Stimulated activated naive B cell treated with anti-CD40 and anti-IgM and Interleukin-4, amounts not matched to agents 10 μg/mL and 1 μg/mL and 100 μg/mL, for 72 hours (primary cell): ENCODE data around the gene INAFM2.
A peak's percentile ranks its signal among the peaks of the same experiment; 100 is the strongest.

Experiments
- ATAC-seq, 2 donors: fragments of 150-1000 bp; cut with Tn5 transposase; replicated peaks; 2 replicates each; pipeline ENCODE4 v1.10.0; 2021; ENCODE audit warnings: moderate library complexity in 1 of 2
- DNase-seq: peaks from one replicate; pipeline ENCODE4 v3.0.0; 2021
- H3K27ac Mint-ChIP-seq: one replicate; pipeline ENCODE4 v1.8.0; 2022; ENCODE audit warnings: mild to moderate bottlenecking, mixed read lengths
- H3K27me3 Mint-ChIP-seq, 2 donors: one replicate each; pipeline ENCODE4 v1.8.0; 2022; ENCODE audit warnings: mixed read lengths in 2 of 2
- H3K36me3 Mint-ChIP-seq, 2 donors: one replicate each; pipeline ENCODE4 v1.8.0; 2022; ENCODE audit warnings: mixed read lengths in 2 of 2, mild to moderate bottlenecking in 1 of 2
- H3K4me1 Mint-ChIP-seq, 2 donors: one replicate each; pipeline ENCODE4 v1.8.0; 2022; ENCODE audit warnings: mixed read lengths in 2 of 2, mild to moderate bottlenecking in 1 of 2
- H3K4me3 Mint-ChIP-seq, 2 donors: one replicate each; pipeline ENCODE4 v1.8.0; 2022; ENCODE audit warnings: mild to moderate bottlenecking in 2 of 2, mixed read lengths in 2 of 2, moderate library complexity in 1 of 2
- H3K9me3 Mint-ChIP-seq, 2 donors: one replicate each; pipeline ENCODE4 v1.8.0; 2022; ENCODE audit warnings: mixed read lengths in 2 of 2, mild to moderate bottlenecking in 1 of 2

Gene INAFM2

GRCh38 chr15:40293905-40294895 is 29.3 kb upstream of the INAFM2 start:
- no peak for DNase-seq
- ATAC-seq = no peak
- peaks cover 0 to 4% of the 10 kb centered on the region in 2 donors for H3K4me1 Mint-ChIP-seq
- no peaks in the 10 kb centered on the region for H3K27me3 Mint-ChIP-seq
- H3K27ac Mint-ChIP-seq = no peak overlapping the region
- peaks cover 29 to 58% of the 10 kb centered on the region in 2 donors for H3K36me3 Mint-ChIP-seq
- H3K9me3 Mint-ChIP-seq = no peaks in the 10 kb centered on the region
- H3K4me3 Mint-ChIP-seq = no peak overlapping the region

GRCh38 chr15:40295297-40295696 is 28.2 kb upstream of the INAFM2 start:
- DNase-seq = no peak
- Mint-ChIP-seq H3K27ac (no peak overlapping the region), H3K9me3 (peaks cover 0 to 2% of the 10 kb centered on the region in 2 donors), H3K27me3 (no peaks in the 10 kb centered on the region), H3K4me1 (peaks cover 0 to 4% of the 10 kb centered on the region in 2 donors), H3K36me3 (peaks cover 34 to 61% of the 10 kb centered on the region in 2 donors), H3K4me3 (no peak overlapping the region)
- ATAC-seq = no peak

- H3K27me3 Mint-ChIP-seq = no peaks in the 10 kb centered on the region
- H3K4me3 Mint-ChIP-seq = no peak overlapping the region
- peaks cover 0 to 4% of the 10 kb centered on the region in 2 donors for H3K4me1 Mint-ChIP-seq
- H3K27ac Mint-ChIP-seq = peak overlapping the region; percentile 68
- ATAC-seq (no peak), DNase-seq (no peak)
- H3K9me3 Mint-ChIP-seq = peaks cover 0 to 4% of the 10 kb centered on the region in 2 donors
- H3K36me3 Mint-ChIP-seq = peaks cover 38 to 65% of the 10 kb centered on the region in 2 donors
Observed at GRCh38 chr15:40295877-40296560, 27.5 kb upstream of the INAFM2 start.

GRCh38 chr15:40296561-40297230 is 26.8 kb upstream of the INAFM2 start:
- peaks cover 3 to 7% of the 10 kb centered on the region in 2 donors for H3K4me1 Mint-ChIP-seq
- peak overlapping the region; percentile 68 for H3K27ac Mint-ChIP-seq
- H3K9me3 Mint-ChIP-seq = peaks cover 0 to 4% of the 10 kb centered on the region in 2 donors
- H3K4me3 Mint-ChIP-seq = no peak overlapping the region
- no peaks in the 10 kb centered on the region for H3K27me3 Mint-ChIP-seq
- no peak for ATAC-seq
- peaks cover 42 to 71% of the 10 kb centered on the region in 2 donors for H3K36me3 Mint-ChIP-seq
- DNase-seq = no peak

- H3K36me3 Mint-ChIP-seq = peaks cover 47 to 76% of the 10 kb centered on the region in 2 donors
- no peaks in the 10 kb centered on the region for H3K27me3 Mint-ChIP-seq
Observed at GRCh38 chr15:40297356-40297755, 26.1 kb upstream of the INAFM2 start.

GRCh38 chr15:40298216-40298935 is 25.1 kb upstream of the INAFM2 start:
- ATAC-seq (no peak), DNase-seq (no peak)
- no peaks in the 10 kb centered on the region for H3K27me3 Mint-ChIP-seq
- no peak overlapping the region for H3K27ac Mint-ChIP-seq
- peaks cover 0 to 4% of the 10 kb centered on the region in 2 donors for H3K9me3 Mint-ChIP-seq
- peaks cover 7% of the 10 kb centered on the region in 2 donors for H3K4me1 Mint-ChIP-seq
- no peak overlapping the region for H3K4me3 Mint-ChIP-seq
- peaks cover 53 to 78% of the 10 kb centered on the region in 2 donors for H3K36me3 Mint-ChIP-seq

More at GRCh38 chr15:40297356-40297755, 26.1 kb upstream of the INAFM2 start:
- Mint-ChIP-seq H3K4me3 (no peak overlapping the region), H3K4me1 (peaks cover 7% of the 10 kb centered on the region in 2 donors), H3K9me3 (peaks cover 0 to 4% of the 10 kb centered on the region in 2 donors), H3K27ac (no peak overlapping the region)
- no peak for DNase-seq
- ATAC-seq = no peak

- Mint-ChIP-seq H3K4me1 (peaks cover 7 to 8% of the 10 kb centered on the region in 2 donors), H3K4me3 (no peak overlapping the region), H3K36me3 (peaks cover 56 to 80% of the 10 kb centered on the region in 2 donors), H3K27ac (no peak overlapping the region), H3K27me3 (no peaks in the 10 kb centered on the region), H3K9me3 (peaks cover 0 to 4% of the 10 kb centered on the region in 2 donors)
- ATAC-seq (no peak), DNase-seq (no peak)
Observed at GRCh38 chr15:40300367-40300766, 23.1 kb upstream of the INAFM2 start.

GRCh38 chr15:40300771-40301170 is 22.7 kb upstream of the INAFM2 start:
- H3K36me3 Mint-ChIP-seq = peaks cover 56 to 77% of the 10 kb centered on the region in 2 donors
- H3K4me1 Mint-ChIP-seq = peaks cover 5 to 7% of the 10 kb centered on the region in 2 donors
- ATAC-seq (no peak), DNase-seq (no peak)
- peaks cover 0 to 4% of the 10 kb centered on the region in 2 donors for H3K9me3 Mint-ChIP-seq
- no peaks in the 10 kb centered on the region for H3K27me3 Mint-ChIP-seq
- H3K27ac Mint-ChIP-seq = no peak overlapping the region
- H3K4me3 Mint-ChIP-seq = no peak overlapping the region

- Mint-ChIP-seq H3K27ac (no peak overlapping the region), H3K4me3 (no peak overlapping the region), H3K4me1 (peaks cover 11 to 15% of the 10 kb centered on the region in 2 donors), H3K27me3 (no peaks in the 10 kb centered on the region), H3K36me3 (peaks cover 53 to 73% of the 10 kb centered on the region in 2 donors), H3K9me3 (peaks cover 0 to 4% of the 10 kb centered on the region in 2 donors)
- no peak for ATAC-seq
- DNase-seq = no peak
Observed at GRCh38 chr15:40301467-40302179, 21.9 kb upstream of the INAFM2 start.

GRCh38 chr15:40302288-40302886 is 21.1 kb upstream of the INAFM2 start:
- ATAC-seq = no peak
- Mint-ChIP-seq H3K4me3 (no peak overlapping the region), H3K4me1 (peaks cover 13 to 23% of the 10 kb centered on the region in 2 donors), H3K9me3 (peaks cover 0 to 4% of the 10 kb centered on the region in 2 donors), H3K27me3 (no peaks in the 10 kb centered on the region), H3K27ac (no peak overlapping the region), H3K36me3 (peaks cover 51 to 67% of the 10 kb centered on the region in 2 donors)
- no peak for DNase-seq

GRCh38 chr15:40302981-40303380 is 20.5 kb upstream of the INAFM2 start:
- ATAC-seq (no peak), DNase-seq (no peak)
- Mint-ChIP-seq H3K27ac (no peak overlapping the region), H3K4me3 (no peak overlapping the region), H3K9me3 (peaks cover 0 to 4% of the 10 kb centered on the region in 2 donors), H3K36me3 (peaks cover 50 to 61% of the 10 kb centered on the region in 2 donors), H3K4me1 (peaks cover 15 to 26% of the 10 kb centered on the region in 2 donors), H3K27me3 (no peaks in the 10 kb centered on the region)

- Mint-ChIP-seq H3K9me3 (peaks cover 0 to 4% of the 10 kb centered on the region in 2 donors), H3K4me1 (peaks cover 15 to 32% of the 10 kb centered on the region in 2 donors), H3K4me3 (no peak overlapping the region), H3K36me3 (peaks cover 44 to 55% of the 10 kb centered on the region in 2 donors), H3K27ac (no peak overlapping the region), H3K27me3 (no peaks in the 10 kb centered on the region)
- DNase-seq (no peak), ATAC-seq (no peak)
Observed at GRCh38 chr15:40303576-40303975, 19.9 kb upstream of the INAFM2 start.

GRCh38 chr15:40305281-40305680 is 18.2 kb upstream of the INAFM2 start:
- peaks cover 31 to 38% of the 10 kb centered on the region in 2 donors for H3K36me3 Mint-ChIP-seq
- DNase-seq = no peak
- H3K27ac Mint-ChIP-seq = peak overlapping the region; percentile 51
- no peaks in the 10 kb centered on the region for H3K27me3 Mint-ChIP-seq
- no peak for ATAC-seq
- H3K4me3 Mint-ChIP-seq = no peak overlapping the region
- peaks cover 0 to 2% of the 10 kb centered on the region in 2 donors for H3K9me3 Mint-ChIP-seq
- peaks cover 26 to 48% of the 10 kb centered on the region in 2 donors for H3K4me1 Mint-ChIP-seq
